ENCODE measurements around the gene RIBC1.
"Not testable (repeated sequence)": the region's sequence is repeated elsewhere in the genome, so short reads cannot be mapped to it uniquely, and the experiment has no call there.

RIBC1 gene

DNA sequence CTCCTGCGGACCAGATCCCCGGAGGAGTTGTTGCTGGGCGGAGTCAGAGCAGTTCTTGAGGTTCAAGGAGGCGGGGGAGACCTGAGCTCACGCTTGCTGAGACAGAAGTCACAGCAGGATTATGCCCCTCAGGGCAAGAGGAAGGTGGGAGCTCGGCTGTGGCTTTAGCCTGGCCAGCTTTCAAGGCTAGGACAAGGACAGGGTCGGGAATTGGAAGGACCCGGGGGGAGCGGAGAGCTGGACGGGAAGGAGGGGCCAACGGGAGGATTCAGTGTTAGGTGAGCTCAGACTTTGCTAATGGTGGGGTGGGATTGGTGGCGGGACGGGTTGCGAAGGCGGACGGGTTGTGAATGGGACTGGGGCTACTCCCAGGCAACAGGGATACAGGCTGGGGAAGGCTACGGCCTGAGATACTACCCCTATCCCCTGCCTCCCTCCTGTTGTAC, at the start of gene RIBC1:
TSS of gene RIBC1 (plus strand) at position 13 of the 446 bp plus-strand sequence. CDS start 3,404 bp downstream, outside the sequence.
- DNase-seq: no peak

DNA sequence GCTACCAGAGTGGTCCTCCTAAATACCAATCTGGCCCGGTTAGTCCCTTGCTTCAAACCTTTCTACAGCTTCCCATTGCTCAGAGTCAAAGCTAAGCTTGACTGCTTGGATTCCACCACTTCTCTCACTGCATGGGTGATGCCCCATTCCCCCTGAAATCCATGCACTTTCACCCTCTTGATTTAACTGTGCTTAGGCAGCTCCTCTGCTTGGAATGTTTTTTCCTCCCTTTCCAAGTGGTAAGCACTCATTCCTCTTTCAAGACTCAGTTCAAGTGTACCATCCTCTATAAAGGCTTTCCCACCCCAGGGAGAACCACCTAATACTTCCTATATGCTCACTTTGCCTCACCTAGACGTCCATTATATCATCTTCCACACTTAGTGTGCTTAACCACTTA, 49.4 kb upstream of the RIBC1 start:
- DNase-seq: no peak

GRCh38 chrX:53374222-53374820, 48.4 kb upstream of the RIBC1 start:
- no peak for DNase-seq

DNA sequence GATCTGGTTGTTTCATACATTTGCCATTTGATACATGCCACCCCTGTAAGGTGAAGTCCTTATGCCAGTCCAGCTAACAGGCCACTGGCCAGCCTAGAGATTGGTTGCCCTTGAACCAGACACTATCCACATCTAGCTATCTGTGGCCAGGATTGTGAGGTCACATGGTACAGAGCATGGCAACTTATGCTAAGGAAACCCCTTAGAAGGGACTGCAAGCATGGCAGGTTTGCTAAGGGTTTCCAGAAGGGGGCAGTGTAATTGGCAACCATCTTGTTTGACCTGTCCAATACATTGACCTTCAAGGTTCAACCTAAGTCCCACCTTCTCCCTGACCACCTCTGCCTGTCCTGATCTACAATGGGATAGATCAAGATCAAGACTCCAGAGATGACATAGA, 47.8 kb upstream of the RIBC1 start:
- DNase-seq: no peak

- DNase-seq: no peak
These were observed 45.8 kb upstream of the RIBC1 start for GRCh38 chrX:53376888-53377287.

DNA sequence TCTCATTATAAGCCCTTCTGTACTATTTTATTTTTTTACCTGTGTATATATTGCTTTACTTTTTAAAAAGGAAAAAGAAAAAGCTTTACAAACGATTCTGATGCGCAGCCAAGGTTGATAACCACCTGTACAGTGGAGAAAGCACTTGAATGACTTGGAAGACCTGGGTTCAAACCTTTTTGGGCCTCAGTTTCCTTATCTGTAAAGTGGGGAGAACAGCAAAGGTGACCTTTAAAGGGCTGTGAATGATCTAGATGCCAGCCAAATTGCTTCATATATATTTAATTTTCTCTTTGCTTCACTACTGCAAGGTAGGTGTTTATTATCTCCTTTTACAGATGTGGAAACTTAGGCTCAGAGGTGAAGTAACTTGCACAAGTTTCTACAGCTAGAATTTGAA, 45.2 kb upstream of the RIBC1 start:
- DNase-seq: no peak

DNA sequence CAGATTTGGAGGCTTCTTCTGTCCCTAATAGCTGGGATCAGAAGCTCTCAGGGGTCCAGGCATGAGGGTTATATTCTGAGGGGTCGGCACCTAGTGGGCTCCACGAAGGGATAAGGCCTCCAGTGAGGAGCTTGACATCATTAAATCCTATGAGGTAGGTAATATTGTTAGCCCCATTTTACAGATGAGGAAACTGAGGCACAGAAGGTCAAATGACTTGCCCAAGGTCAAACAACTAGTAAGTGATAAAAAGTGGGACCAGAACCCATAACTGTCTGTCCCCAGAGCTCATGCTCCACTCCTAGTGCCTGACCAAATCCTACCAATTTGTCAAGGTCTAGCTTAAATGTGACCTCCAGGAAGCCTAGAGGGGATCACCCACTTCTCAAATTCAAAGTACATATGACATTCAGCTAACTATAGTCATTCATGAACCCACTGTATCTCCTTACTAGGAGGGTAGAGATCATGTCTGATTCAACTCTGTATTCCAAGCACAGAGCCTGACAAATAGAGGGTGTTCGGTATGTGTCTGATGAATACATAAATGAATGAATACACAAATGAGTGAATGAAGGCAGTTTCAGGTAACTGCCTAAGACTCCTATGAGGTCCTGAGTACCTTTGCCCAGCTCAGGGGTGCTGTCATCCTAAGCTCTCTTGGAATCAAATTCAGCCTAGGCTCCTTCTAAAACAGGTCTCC, 43.5 kb upstream of the RIBC1 start:
- DNase-seq: no peak

DNA sequence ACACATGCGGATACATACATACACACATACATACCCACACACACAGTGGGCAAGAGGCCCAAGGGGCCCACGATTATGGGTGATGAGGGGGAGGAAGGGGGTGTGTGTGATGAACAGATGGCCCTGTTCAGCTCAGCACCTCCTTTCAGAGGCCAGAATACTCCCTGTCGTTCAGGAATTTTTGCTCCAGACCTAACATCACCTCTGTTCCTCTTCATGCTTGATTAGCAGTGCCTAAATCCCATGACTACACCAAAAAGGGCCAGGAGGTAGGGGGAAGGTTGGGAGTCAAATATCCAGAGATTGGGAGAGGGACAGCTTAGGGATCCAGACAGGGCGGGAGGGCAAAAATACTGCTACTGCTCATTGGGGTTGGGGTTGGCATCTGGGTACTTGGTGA, 42.9 kb upstream of the RIBC1 start:
- no peak for DNase-seq

GRCh38 chrX:53383376-53384076, 39.1 kb upstream of the RIBC1 start:
- no peak for DNase-seq

DNA sequence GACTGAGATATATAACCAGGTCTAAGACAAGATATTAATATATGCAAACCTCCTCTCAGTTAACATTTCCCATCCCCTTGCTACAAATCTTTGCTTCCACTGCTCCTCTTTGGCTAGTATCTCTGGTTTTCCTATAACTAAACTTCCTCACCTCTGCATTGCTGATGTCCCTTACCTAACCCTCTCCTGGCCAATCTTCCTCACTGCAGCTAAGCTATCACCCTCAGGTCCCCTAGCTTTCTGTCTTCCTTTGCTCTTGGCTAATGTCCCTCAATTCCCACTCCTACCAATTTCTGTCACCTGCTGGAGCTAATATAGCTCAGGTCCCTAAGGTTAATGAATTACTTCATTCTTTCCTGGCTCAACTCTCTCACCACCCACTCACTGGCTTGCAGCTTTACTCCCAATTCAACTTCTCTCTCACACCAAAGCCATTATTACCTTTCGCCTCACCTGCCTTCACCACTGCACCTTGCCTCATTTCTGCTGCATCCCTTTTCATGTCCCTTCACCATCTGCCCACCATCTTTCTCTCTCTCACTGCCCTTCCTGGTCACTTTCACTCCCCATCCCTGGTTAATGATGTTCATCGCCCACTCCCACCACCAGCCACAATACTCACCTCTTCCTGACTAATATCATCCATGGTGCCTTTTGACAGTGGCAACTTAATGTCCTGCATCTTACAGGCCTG, 26.9 kb upstream of the RIBC1 start:
- no peak for DNase-seq

DNA sequence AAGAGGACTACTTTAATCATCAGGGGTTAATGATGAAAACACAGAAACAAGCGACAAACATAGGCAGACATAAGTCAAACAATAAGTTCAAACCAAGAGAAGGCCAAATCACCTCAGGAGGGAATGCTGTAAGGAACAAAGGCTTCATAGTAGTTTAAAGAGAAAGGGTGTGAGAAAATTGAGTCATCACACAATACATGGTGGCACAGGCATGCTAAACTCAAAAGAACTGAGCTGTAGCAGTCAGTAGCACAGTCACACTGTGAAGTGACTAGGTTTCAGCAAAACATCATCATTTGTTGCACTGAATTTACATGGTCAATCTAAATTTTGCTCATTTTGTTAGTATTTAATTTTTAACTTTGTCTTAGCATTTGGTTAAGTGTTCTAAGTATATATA, 24.5 kb upstream of the RIBC1 start:
- no peak for DNase-seq

- no peak for DNase-seq
These were observed 19.1 kb upstream of the RIBC1 start for GRCh38 chrX:53403535-53403934.

- no peak for DNase-seq
These were observed 10.2 kb upstream of the RIBC1 start for GRCh38 chrX:53412446-53412845.

- not testable (repeated sequence) for DNase-seq
These were observed 2.3 kb upstream of the RIBC1 start for GRCh38 chrX:53420351-53420750.

- DNase-seq: no peak
These were observed 1.5 kb upstream of the RIBC1 start for GRCh38 chrX:53421125-53421524.

DNA sequence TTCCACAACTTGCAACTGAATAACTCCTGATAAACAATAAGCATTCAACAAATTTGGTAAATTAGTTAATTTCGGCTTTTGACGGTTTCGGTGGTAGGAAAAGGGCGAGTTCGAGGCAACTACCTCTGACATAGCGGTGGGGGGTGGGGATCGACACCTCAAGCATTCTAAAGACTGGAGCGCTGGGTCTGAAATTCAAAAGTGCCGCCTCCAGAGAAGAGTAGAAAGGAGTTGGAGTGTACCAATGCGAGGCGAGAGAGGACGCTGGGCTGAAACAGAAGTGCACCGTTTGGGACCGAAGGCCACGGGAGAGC, 944 bp upstream of the RIBC1 start:
- no peak for DNase-seq

DNA sequence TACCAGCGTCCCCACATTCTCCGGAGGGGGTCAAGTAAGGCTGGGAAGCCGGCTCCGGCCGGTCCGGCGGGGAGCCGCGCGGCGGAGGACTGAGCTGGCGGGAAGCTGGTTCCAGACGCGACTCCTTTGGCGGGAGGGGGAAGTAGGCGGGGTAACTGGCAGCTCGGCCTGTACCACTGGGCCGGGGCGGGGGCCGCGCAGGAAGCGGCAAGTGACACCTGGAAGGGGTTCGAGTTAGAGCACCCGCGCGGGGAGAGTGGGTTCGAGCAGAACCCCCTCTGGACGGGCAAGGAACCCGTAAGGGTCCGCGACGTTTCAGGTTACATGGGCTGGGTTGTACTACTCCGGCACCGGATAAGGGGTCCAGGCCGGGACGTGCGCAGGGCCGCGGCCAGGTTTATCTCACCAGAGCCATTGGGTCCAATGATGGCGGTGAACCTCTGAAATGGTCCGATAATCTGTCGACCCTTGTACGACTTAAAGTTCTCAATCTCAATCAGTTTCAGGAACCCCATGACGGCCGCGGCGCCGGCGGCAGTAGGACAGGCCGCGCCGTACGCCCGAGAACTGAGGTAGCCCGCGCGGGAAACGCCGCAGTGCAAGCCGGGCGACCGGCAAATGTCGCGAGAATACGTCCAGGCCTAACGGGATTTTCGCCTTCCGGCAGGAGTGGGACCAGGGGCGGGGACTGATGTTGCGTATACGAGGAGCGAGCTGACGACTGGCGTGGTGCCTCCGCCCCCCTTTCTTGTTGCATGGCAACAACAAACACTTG, 400 bp upstream of the RIBC1 start, which contains the start of gene SMC1A:
TSS of gene SMC1A (minus strand) at position 569 of the 775 bp plus-strand sequence. CDS start at position 515, 54 bp downstream.
- peak; percentile 98 for DNase-seq

GRCh38 chrX:53429755-53430154, 7.1 kb downstream of the RIBC1 start:
- no peak for DNase-seq

DNA sequence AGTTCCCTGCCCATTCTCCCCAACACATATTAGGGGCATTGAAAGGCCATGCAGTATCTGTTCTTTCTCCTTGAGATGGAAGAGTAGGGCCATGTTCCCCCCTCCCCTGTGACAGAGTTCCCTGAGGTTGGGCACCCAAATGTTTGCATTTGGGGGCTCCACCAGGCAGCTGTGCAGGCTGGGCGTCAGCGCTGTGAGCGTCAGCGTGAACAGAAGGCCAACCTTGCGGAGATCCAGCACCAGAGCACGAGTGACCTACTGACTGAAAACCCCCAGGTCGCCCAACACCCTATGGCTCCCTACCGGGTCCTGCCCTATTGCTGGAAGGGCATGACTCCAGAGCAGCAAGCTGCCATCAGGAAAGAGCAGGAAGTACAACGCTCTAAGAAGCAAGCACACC, 7.6 kb downstream of the RIBC1 start:
- no peak for DNase-seq

DNA sequence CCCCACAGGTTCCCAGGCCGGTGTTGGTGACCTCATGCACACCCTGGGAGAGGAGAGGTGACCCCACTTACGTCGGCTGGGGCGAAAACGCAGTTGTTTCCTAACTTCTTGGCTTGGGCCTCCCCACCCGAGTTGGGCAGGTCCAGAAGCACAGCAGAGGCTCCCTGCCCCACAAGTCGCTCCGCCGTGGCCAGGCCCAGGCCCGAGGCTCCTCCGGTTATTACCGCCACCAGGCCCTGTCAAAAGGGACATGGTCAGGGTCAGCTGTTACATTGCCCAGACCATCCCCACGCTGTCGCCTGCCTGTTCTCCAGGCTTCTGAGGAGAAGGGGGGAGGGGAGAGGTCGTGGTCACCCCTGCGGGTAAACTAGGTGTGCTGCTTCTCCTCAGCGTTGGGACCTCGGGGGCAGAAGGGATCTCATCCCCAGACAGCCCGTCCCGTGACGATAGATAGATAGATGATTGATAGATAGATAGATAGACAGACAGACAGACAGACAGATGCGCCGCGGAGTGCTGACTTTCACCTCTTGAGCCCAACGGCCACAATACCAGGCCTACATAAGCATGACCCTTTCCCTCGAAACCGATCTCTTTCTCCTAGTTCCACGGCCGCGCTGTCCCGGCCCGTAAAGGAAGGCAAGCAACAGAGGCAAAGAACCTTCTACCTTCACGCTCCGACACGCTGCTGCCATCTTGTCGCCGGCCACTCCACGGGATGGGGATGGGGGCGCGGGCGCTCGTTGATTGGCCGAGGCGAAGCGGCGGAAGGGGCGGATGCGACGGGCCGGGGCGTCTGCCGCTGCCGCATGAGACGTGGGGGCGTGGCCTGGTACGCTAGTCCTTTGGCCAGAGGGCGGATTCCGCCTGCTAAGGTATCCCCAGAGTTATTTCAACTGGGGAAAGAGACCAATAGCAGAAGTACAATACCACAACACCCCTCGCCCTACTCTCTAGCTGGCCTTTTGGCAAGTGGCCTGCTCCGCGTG, 11.3 kb downstream of the RIBC1 start, which contains the start of gene HSD17B10:
TSS of gene HSD17B10 (minus strand) at position 720 of the 989 bp plus-strand sequence. CDS start at position 695, 25 bp downstream.
- peak; percentile 81 for DNase-seq

- peak; percentile 65 for DNase-seq
These were observed 13.3 kb downstream of the RIBC1 start for GRCh38 chrX:53435997-53436396.

Data from CD4-positive, alpha-beta T cell treated with Interleukin-4 for 4 hours (primary cell).